ENCODE results near the gene FILIP1L.
A peak's percentile ranks its signal among the peaks of the same experiment; 100 is the strongest.
"Not testable (repeated sequence)": the region's sequence is repeated elsewhere in the genome, so short reads cannot be mapped to it uniquely, and the experiment has no call there.

Gene FILIP1L

DNA sequence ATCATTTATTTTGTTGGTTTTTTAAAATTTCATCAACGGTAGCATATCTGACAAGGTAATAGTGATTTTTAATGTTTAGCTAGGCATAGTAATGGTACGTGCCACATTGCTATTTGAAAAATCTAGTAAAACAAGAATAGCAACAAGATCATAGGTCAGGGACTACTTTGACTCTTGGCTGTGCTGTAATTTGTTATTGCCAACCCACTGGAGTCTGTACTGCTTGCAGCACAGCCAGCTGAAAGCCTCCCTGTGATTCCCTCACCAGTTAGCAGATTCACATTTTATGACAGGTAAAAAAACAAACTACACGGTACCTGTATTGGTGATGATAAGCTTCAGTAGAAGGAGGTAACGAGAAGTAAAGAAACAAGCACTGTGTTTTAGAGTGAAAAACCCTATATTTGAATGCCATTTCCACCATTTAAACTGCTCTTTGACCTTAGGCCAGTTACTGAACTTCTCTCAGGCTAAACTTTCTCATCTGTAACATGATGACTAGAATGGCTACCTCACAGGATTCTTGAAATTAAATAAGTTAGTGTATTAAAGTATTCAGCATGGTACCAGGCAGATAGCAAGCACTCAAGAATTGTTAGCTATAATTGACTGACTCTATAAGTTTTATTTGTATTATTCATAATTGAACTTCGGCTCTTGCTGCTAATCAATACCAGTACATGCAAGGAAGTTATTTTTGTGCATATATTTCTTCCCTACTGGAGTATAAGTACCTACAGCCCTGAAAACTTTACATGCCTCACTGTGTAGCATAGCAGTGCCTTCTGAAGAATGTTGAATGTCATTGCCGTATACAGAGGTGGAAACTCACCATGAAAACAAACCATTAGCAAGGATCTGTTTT is 16.1 kb downstream of the FILIP1L start:
- Mint-ChIP-seq H3K4me1 (peaks cover 4% of the 10 kb centered on the region), H3K27me3 (no peaks in the 10 kb centered on the region), H3K36me3 (ENCODE audit: low read depth) (peaks cover 23% of the 10 kb centered on the region), H3K9me3 (no peaks in the 10 kb centered on the region), H3K4me3 (no peak overlapping the region), H3K27ac (no peak overlapping the region)
- DNase-seq (no peak), ATAC-seq (no peak)

DNA sequence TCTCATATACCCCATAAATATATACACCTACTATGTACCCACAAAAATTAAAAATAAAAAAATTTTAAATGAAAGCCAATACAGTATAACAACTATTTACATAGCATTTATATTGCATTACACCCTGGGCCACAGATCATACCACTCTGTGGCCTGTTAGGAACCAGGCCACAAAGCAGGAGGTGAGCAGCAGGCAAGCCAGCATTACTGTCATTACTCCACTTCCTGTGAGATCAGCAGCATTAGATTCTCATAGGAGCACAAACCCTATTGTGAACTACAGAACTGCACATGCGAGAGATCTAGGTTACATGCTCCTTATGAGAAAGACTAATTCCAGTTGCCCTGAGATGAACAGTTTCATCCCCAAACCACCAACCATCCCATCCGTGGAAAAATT is 17.4 kb downstream of the FILIP1L start:
- H3K4me3 Mint-ChIP-seq: no peak overlapping the region
- no peaks in the 10 kb centered on the region for H3K4me1 Mint-ChIP-seq
- H3K36me3 Mint-ChIP-seq (ENCODE audit: low read depth): peaks cover 16% of the 10 kb centered on the region
- H3K27ac Mint-ChIP-seq: no peak overlapping the region
- no peaks in the 10 kb centered on the region for H3K9me3 Mint-ChIP-seq
- H3K27me3 Mint-ChIP-seq: no peaks in the 10 kb centered on the region
- DNase-seq: no peak
- ATAC-seq: no peak

DNA sequence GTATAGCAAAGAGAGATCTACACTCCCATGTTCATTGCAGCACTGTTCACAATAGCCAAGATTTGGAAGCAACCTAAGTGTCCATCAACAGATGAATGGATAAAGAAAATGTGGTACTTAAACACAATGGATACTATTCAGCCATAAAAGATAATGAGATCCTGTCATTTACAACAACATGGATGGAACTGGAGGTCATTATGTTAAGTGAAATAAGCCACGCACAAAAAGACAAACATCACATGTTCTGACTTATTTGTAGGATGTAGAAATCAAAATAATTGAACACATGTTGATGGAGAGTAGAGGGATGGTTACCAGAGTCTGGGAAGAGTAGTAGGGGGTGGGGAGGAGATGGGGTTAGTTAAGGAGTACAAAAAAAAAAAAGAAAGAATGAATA is 18.0 kb downstream of the FILIP1L start:
- ATAC-seq, H3K9me3 Mint-ChIP-seq, H3K4me3 Mint-ChIP-seq, DNase-seq, H3K27ac Mint-ChIP-seq, H3K27me3 Mint-ChIP-seq, H3K4me1 Mint-ChIP-seq: not testable (repeated sequence)
- peaks cover 15% of the 10 kb centered on the region for H3K36me3 Mint-ChIP-seq (ENCODE audit: low read depth)

DNA sequence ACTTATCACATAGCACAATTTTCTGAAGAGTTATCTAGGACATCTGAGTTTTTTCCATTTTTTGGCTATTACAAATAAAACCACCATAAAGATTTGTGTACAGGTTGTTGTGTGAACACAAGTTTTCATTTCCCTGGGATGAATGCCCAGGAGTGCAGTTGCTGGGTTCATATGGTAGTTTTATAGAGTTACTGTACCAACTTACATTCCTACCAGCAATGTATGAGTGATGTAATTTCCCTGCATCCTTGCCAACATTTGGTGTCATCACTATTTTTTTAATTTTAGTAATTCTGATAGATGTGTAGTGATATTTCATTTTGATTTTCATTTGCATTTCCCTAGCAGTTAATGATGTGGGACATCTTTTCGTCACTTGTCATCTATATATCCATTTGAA is 20.5 kb downstream of the FILIP1L start:
- Mint-ChIP-seq H3K4me3 (no peak overlapping the region), H3K27ac (no peak overlapping the region), H3K27me3 (no peaks in the 10 kb centered on the region), H3K9me3 (no peaks in the 10 kb centered on the region), H3K36me3 (ENCODE audit: low read depth) (peaks cover 7% of the 10 kb centered on the region), H3K4me1 (peaks cover 17% of the 10 kb centered on the region)
- ATAC-seq: no peak
- DNase-seq: no peak

DNA sequence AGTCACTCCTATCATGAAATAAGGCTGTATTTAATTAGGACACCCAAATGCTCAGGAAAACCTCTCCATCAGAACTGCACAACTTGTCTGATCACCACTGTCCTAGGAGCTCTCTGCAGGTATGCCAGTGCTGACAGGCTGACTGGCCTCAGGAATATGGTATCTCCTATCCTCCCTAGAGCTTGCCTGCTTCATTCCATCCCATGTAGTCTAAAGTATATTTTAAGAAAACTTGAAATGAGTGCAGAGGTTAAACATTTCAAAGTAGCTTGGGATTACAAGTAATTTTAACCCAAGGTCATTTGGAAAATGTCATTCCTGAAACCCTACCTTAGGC is 23.7 kb downstream of the FILIP1L start:
- DNase-seq: no peak
- Mint-ChIP-seq H3K4me3 (no peak overlapping the region), H3K36me3 (ENCODE audit: low read depth) (peaks cover 10% of the 10 kb centered on the region), H3K27me3 (no peaks in the 10 kb centered on the region), H3K27ac (no peak overlapping the region), H3K9me3 (no peaks in the 10 kb centered on the region), H3K4me1 (peaks cover 36% of the 10 kb centered on the region)
- ATAC-seq: no peak

DNA sequence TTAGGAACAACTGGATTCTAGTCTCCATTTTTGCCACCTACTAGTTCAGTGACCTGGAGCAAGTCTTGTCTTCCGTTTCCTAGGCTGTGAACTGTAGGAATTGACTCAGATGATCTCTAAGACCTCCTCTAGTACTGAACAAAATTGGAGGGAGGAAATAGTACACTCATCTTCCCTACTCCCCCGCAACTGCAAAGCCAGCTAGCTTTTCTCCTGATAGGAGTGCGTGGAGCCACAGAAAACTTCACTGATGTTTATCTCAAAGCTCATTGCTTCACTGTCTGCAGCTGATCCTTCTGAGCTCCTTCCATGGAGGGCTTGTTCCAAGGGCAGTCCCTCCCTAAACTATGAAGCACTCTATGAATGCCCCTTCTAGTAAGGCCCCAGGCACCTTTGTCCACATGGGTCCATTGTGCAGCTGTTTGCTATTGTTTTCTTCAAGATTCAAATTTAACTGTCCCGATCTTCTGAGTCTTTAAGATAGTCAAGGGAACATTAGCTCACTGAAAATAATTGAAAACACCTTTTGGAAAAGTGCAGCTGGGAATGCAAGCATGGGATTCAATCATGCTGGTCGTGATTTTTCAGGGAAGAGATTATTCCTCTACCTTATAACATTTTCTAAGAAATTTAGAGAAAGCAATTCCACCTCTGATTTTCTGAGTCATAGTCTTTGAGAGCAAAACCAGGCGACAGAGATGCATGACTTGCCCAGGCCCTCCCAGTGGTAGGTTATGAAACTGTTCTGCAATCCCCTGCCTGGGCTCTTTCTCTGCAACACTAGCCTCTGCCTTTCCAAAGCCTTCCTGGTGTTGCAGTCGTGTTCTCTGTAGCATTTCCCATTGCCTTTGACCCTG is 24.3 kb downstream of the FILIP1L start:
- no peaks in the 10 kb centered on the region for H3K9me3 Mint-ChIP-seq
- no peak overlapping the region for H3K27ac Mint-ChIP-seq
- H3K4me3 Mint-ChIP-seq: no peak overlapping the region
- no peaks in the 10 kb centered on the region for H3K27me3 Mint-ChIP-seq
- peaks cover 9% of the 10 kb centered on the region for H3K36me3 Mint-ChIP-seq (ENCODE audit: low read depth)
- peak; percentile 81 for ATAC-seq
- peaks cover 36% of the 10 kb centered on the region for H3K4me1 Mint-ChIP-seq
- no peak for DNase-seq

DNA sequence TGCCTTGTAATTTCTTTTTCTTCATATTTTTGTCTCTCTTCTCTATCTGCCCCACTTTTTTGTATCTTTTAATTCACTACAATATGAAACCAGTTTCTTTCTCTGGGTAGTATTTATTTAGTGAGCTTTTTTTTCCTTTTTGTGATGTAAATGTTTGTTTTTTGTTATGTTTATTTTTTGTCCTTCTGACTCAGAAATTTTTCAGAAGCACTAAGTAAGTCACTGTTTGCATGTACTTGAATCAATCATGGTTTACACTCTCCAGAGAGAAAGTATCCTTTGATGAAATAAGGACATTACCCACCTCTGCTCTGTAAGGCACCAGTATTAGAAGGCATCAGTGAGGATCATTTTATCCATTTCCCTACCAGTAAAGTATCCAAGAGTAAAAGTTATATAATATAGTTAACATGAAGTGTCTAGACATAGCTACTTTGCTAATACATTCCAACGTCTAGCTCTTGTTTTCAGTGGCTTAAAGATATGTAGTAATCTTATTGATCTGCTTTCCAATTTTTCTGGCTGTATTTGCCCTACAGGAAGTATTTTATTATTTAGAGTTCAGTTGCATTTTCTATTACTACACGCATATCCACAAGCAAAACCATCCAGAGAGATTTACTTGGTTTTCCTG is 25.4 kb downstream of the FILIP1L start:
- Mint-ChIP-seq H3K4me3 (no peak overlapping the region), H3K36me3 (ENCODE audit: low read depth) (peaks cover 9% of the 10 kb centered on the region), H3K9me3 (no peaks in the 10 kb centered on the region), H3K27ac (no peak overlapping the region), H3K4me1 (peaks cover 38% of the 10 kb centered on the region), H3K27me3 (no peaks in the 10 kb centered on the region)
- DNase-seq (no peak), ATAC-seq (no peak)

DNA sequence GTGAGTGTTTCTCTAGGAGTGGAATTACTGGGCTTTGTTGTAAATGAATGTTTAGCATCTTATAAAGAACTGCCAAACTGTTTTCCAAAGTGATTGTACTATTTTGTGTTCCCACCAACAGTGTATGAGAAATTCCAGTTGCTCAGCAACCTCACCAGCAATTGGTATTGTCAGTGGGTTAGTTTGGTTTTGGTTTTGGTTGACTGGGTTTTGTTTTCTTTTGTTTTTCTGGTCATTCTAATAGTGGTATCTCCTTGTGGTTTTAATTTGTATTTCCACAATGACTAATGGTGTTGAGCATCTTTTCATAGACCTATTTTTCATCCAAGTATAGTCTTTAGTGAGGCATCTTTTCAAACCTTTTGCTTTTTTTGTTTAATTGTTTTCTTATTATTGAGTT is 27.1 kb downstream of the FILIP1L start:
- peak; percentile 66 for ATAC-seq
- Mint-ChIP-seq H3K9me3 (no peaks in the 10 kb centered on the region), H3K27ac (peak overlapping the region; percentile 71), H3K36me3 (ENCODE audit: low read depth) (peaks cover 9% of the 10 kb centered on the region), H3K27me3 (no peaks in the 10 kb centered on the region), H3K4me1 (peaks cover 38% of the 10 kb centered on the region), H3K4me3 (peak overlapping the region; percentile 25)
- DNase-seq: no peak

DNA sequence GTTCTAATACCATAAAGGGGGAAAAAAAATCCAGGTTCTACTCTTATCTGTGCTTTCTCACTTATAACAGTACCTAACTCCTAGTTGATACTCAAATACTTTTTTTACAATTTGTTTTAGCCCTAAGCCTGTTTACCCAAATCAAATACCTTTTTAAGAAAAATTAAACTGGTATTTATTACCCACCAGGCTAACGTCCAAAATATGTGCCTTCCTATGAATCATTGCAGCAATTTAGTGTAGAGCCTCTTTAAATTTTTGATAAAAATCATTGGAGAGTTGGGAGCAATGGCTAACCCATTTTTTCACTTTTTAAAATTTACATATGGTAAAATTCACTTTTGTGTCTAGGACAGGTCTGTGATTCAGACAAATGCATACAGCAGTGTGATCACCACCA is 27.9 kb downstream of the FILIP1L start:
- DNase-seq (no peak), ATAC-seq (no peak)
- Mint-ChIP-seq H3K27me3 (no peaks in the 10 kb centered on the region), H3K9me3 (no peaks in the 10 kb centered on the region), H3K27ac (no peak overlapping the region), H3K36me3 (ENCODE audit: low read depth) (peaks cover 10% of the 10 kb centered on the region), H3K4me3 (no peak overlapping the region), H3K4me1 (peaks cover 38% of the 10 kb centered on the region)

DNA sequence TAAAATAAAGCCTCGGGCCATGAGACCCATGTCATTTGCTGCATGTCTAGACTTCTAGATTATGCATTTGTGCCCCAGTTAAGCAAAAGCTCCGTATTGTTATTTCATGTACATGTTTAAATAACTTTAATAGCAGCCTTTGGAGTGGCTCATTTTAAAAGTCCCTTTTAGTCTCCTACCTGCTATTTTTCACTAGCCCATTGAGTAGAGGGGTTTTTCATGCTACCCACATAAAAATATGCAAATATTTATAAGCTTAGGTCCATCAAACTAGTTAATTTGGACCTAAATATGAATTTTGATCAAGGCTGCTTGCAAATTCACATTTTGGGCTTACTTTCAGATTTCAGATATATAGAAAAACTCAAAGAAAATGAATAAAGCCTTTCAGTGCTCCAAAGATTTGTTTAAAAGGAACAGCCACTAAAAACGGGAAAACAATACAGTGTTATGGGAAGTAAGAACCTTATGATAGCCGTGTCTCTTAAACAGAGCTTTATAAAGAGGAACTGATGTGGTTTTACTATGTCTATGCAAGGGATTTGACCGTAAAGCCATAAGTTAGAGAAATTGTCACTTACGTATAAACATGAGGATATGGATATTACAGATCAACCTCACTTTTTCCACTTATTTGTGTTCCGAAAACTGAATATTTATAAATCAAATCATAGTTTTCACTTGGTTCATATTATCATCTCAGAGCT is 30.0 kb downstream of the FILIP1L start:
- H3K27ac Mint-ChIP-seq: no peak overlapping the region
- ATAC-seq: no peak

DNA sequence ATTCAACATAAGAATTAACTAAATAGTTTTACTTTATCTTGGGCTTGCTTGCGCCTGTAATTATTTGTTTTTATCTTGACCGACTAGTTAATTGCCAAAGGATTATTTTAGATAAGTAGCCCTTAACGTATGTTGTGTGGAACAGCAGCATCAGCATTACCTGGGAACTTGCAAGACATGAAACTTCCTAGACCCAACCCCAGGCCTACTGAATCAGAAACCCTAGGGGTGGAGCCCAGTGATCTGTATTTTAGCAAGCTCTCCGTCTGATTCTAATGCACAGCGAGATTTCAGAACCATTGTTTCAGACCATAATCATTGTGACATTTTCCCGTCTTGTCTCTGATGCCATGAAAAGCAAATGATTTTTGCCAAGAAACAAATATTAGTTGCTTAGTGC is 31.1 kb downstream of the FILIP1L start:
- H3K27ac Mint-ChIP-seq: no peak overlapping the region
- ATAC-seq: no peak
- H3K4me1 Mint-ChIP-seq: peaks cover 16% of the 10 kb centered on the region
- DNase-seq: no peak
- H3K9me3 Mint-ChIP-seq: no peaks in the 10 kb centered on the region
- peaks cover 3% of the 10 kb centered on the region for H3K36me3 Mint-ChIP-seq (ENCODE audit: low read depth)
- no peaks in the 10 kb centered on the region for H3K27me3 Mint-ChIP-seq
- H3K4me3 Mint-ChIP-seq: no peak overlapping the region

More for the DNA sequence above, 30.0 kb downstream of the FILIP1L start:
- no peak for DNase-seq
- H3K9me3 Mint-ChIP-seq: no peaks in the 10 kb centered on the region
- H3K27me3 Mint-ChIP-seq: no peaks in the 10 kb centered on the region
- H3K4me1 Mint-ChIP-seq: peaks cover 23% of the 10 kb centered on the region
- H3K4me3 Mint-ChIP-seq: no peak overlapping the region
- H3K36me3 Mint-ChIP-seq (ENCODE audit: low read depth): peaks cover 7% of the 10 kb centered on the region

DNA sequence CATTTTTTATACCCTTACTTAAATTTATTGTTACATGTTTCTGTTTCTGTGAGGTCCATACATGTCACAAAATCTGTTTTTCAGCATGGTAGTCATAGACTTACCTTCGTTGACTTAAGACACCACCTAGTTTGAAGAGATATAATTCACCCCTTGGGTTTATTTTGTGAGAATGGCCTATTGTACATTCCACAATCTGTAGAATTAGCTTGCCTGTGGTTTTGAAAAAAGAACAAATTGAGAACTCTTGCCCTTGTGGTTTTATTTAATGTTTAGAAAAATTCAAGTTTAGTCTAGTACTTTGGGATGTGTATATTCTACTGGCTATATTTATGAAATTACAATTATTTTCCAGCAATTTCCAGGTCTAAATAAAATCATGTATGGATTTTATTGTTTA is 31.6 kb downstream of the FILIP1L start:
- DNase-seq (no peak), ATAC-seq (no peak)
- Mint-ChIP-seq H3K9me3 (no peaks in the 10 kb centered on the region), H3K4me1 (peaks cover 16% of the 10 kb centered on the region), H3K27ac (no peak overlapping the region), H3K36me3 (ENCODE audit: low read depth) (peaks cover 3% of the 10 kb centered on the region), H3K27me3 (no peaks in the 10 kb centered on the region), H3K4me3 (no peak overlapping the region)

DNA sequence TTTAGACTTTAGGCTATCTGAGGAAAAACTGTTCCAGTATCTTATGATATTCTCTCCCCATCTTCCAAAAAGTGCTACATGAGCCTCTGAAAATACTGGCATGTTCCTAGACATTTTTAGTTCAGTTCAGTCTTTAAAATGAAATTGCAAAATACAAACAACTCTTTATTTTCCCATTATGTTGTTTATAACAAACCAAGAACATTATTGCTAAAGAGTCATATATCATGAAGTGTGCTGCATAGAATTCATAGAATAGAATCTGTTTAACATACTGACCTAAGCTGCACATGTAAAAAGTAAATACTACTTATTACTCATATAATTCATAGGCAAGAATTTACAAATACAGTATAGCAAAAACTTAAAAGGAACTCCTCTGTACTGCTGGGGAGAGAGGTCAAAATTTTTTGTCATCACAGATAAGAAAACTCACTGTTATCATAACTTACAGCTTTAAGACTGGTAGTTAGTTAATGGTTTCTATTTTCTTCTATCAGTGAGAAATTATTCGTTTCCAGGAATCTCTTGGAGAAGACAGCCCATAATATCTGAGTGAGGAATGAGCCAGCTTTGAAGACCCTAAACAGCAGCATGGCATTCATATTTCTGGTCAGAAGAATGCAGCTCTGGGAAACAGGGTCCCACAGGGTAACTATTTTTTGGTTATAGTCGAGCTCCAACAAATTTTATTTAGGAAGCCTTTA is 32.2 kb downstream of the FILIP1L start:
- no peaks in the 10 kb centered on the region for H3K9me3 Mint-ChIP-seq
- H3K36me3 Mint-ChIP-seq (ENCODE audit: low read depth): peaks cover 3% of the 10 kb centered on the region
- H3K4me1 Mint-ChIP-seq: peaks cover 11% of the 10 kb centered on the region
- no peak for ATAC-seq
- H3K27me3 Mint-ChIP-seq: no peaks in the 10 kb centered on the region
- DNase-seq: no peak
- H3K27ac Mint-ChIP-seq: no peak overlapping the region
- no peak overlapping the region for H3K4me3 Mint-ChIP-seq

DNA sequence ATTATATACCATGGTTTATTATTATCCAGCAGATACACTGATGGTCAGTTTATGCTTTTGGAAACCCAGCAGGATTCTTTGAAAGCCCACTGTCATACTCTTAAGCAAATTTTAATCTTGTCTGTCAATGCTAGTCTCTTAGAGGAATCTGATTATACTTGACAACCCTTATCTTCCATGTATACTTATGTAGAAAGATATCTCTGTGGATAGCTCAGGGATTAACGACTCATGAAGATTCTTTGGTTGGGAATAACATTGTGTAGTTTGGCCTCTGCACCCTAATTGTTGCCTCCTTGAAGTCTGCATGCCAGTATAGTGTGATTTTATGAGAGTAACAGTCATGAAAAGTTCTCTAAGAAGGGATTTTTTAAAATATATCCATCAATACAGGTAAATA is 33.0 kb downstream of the FILIP1L start:
- ATAC-seq (no peak), DNase-seq (no peak)
- peaks cover 3% of the 10 kb centered on the region for H3K36me3 Mint-ChIP-seq (ENCODE audit: low read depth)
- peaks cover 6% of the 10 kb centered on the region for H3K4me1 Mint-ChIP-seq
- H3K27ac Mint-ChIP-seq: no peak overlapping the region
- no peaks in the 10 kb centered on the region for H3K27me3 Mint-ChIP-seq
- H3K4me3 Mint-ChIP-seq: no peak overlapping the region
- no peaks in the 10 kb centered on the region for H3K9me3 Mint-ChIP-seq
